ENCODE measurements around the gene CPZ. TPM values are rescaled to one million over a fixed set of nuclear protein-coding genes. Genes with fewer than 3 reads are reported as not detected.
"Not testable (repeated sequence)": the region's sequence is repeated elsewhere in the genome, so short reads cannot be mapped to it uniquely, and the experiment has no call there.

Gene CPZ
- total RNA-seq, 6 experiments from 2014 or later, result 0.24 to 0.80 (median 0.74) TPM; not detected in 1

DNA sequence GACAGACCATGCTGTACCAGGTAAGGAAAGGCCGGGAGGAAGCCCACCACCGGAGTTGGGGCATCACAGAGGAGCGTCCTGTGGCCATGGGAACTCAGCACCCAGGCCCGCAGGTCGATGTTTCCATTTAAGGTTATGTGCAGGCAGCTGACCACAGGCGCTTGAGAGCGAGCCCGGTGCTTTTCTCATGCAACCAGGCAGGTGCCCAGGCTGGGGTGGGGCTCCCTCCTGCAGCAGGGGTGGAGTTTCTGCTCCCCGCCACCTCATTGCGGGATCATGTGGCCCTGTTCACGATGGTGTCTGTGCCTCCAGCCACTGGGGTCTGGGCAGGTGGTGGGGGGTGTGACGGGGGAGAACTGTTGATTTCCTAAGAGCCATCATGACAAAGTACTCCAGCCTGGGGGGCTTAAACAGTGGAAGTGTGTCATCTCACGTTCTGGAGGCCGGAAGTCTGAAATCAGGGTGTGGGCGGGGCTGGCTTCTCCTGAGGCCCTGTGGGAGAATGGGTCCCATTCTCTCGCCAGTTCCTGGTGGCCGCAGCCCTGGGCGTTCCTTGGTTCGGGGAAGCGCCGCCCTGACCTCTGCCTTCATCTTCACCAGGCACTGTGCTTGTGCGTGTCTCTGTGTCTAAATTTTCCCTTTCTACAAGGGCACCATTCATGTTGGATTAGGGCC lies 60.9 kb downstream of the CPZ start:
- intact Hi-C loops (cut with DNase I), result no loop called here

DNA sequence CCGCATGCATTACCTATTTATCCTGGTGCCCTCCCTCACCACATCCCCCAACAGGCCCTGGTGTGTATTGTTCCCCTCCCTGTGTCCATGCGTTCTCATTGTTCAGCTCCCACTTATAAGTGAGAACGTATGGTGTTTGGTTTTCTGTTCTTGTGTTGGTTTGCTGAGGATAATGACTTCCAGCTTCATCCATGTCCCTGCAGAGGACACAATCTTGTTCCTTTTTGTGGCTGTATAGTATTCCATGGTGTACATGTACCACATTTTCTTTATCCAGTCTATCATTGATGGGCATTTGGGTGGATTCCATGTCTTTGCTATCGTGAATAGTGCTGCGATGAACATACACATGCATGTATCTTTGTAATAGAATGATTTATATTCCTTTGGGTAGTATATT lies 61.6 kb downstream of the CPZ start:
- H3K27ac ChIP-seq; H3K4me3 ChIP-seq; H3K4me1 ChIP-seq; H3K36me3 ChIP-seq; H3K9me3 ChIP-seq; intact Hi-C loops (cut with DNase I); DNase-seq; H3K27me3 ChIP-seq; ATAC-seq: not testable (repeated sequence)
- WGBS (ENCODE audit: insufficient coverage, low coverage, low lambda C conversion rate, missing lambda C conversion rate), result 71% methylated on average over 5 of the region's 5 CpGs

More for the DNA sequence above, 60.9 kb downstream of the CPZ start:
- ATAC-seq, result no peak
- H3K4me1 ChIP-seq, result no peaks in the 10 kb centered on the region
- no peak overlapping the region for H3K27ac ChIP-seq
- WGBS (ENCODE audit: insufficient coverage, low coverage, low lambda C conversion rate, missing lambda C conversion rate), result 69% methylated on average over 21 of the region's 22 CpGs
- no peaks in the 10 kb centered on the region for H3K36me3 ChIP-seq
- TF ChIP-seq POLR2A (IDR thresholded peaks at IDR 0.05), result no peak
- TF ChIP-seq, protein P1, sequence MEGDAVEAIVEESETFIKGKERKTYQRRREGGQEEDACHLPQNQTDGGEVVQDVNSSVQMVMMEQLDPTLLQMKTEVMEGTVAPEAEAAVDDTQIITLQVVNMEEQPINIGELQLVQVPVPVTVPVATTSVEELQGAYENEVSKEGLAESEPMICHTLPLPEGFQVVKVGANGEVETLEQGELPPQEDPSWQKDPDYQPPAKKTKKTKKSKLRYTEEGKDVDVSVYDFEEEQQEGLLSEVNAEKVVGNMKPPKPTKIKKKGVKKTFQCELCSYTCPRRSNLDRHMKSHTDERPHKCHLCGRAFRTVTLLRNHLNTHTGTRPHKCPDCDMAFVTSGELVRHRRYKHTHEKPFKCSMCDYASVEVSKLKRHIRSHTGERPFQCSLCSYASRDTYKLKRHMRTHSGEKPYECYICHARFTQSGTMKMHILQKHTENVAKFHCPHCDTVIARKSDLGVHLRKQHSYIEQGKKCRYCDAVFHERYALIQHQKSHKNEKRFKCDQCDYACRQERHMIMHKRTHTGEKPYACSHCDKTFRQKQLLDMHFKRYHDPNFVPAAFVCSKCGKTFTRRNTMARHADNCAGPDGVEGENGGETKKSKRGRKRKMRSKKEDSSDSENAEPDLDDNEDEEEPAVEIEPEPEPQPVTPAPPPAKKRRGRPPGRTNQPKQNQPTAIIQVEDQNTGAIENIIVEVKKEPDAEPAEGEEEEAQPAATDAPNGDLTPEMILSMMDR (IDR thresholded peaks at IDR 0.05), result no peak
- DNase-seq, result peak in 1 of 3 donors; percentile 37
- no peak overlapping the region for H3K4me3 ChIP-seq
- no peaks in the 10 kb centered on the region for H3K27me3 ChIP-seq
- no peaks in the 10 kb centered on the region for H3K9me3 ChIP-seq

DNA sequence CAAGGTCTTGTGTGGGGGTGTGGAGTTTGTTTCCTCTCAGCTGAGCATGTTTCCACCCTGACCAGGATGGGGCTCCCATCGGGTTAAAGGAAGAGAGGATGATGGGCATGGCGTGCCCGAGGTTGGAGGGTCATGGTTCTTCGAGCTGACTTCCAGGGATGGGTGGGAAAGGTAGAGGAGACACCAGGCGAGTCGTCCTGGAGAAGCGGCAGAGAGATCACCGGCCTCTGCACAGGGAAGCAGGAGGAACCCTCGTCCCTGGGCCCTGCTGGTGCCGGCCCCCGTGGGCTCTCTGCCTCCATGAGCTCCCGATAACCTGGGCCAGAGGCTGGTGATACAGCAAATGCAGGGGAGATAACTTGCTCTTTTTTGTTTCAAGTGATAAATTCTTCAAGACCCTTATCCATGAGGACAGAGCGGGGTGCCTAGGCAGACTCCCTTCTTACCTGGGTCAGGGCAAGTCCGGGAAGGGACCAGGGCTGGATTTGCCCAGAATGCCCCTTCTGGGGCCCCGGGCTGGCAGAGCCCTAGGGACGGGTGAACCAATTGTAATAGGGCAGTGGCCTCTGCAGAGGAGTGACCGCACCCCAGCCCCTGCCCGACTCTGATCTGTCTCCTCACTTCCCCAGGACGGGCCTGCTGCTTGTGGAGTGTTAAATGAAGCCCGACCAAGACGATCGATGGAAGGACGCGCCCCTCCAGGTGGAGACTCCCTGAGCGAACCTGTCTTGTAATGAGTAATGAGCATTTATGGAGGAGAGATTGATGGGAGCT lies 63.0 kb downstream of the CPZ start:
- no peak for TF ChIP-seq POLR2A (IDR thresholded peaks at IDR 0.05)
- TF ChIP-seq, protein P1 (IDR thresholded peaks at IDR 0.05), result no peak
- Histone ChIP-seq H3K4me3 (no peak overlapping the region), H3K4me1 (no peaks in the 10 kb centered on the region), H3K27ac (no peak overlapping the region), H3K9me3 (no peaks in the 10 kb centered on the region), H3K27me3 (no peaks in the 10 kb centered on the region), H3K36me3 (no peaks in the 10 kb centered on the region)
- no peak for ATAC-seq
- 68% methylated on average over 8 of the region's 25 CpGs for WGBS (ENCODE audit: insufficient coverage, low coverage, low lambda C conversion rate, missing lambda C conversion rate)
- DNase-seq, result peak in 1 of 3 donors; percentile 22
- intact Hi-C loops (cut with DNase I), result no loop called here

DNA sequence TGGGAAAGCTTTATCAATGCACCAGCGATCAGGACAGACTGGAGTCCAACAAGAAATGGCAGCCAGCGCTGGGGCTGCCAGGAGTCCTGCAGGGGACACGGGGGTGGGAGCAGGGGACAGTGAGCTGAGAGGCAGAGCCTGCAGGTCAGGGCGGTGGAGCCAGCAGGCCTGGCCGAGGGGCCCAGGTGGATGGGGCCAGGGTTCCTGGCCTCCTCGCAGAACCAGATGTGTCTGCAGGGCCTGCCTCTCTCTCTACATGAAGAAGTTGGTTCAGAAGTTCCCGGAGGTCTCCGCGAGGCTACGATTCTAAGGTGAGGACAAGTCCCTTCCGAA lies 63.6 kb downstream of the CPZ start:
- no peaks in the 10 kb centered on the region for H3K4me1 ChIP-seq
- H3K27me3 ChIP-seq, result no peaks in the 10 kb centered on the region
- ATAC-seq (no peak), DNase-seq (peak in 1 of 3 donors; percentile 33)
- 93% methylated on average over 5 of the region's 11 CpGs for WGBS (ENCODE audit: insufficient coverage, low coverage, low lambda C conversion rate, missing lambda C conversion rate)
- no peak overlapping the region for H3K27ac ChIP-seq
- no peaks in the 10 kb centered on the region for H3K9me3 ChIP-seq
- no peak for TF ChIP-seq POLR2A (IDR thresholded peaks at IDR 0.05)
- TF ChIP-seq, protein P1 (IDR thresholded peaks at IDR 0.05), result no peak
- no peak overlapping the region for H3K4me3 ChIP-seq
- no peaks in the 10 kb centered on the region for H3K36me3 ChIP-seq
- intact Hi-C loops (cut with DNase I), result no loop called here

DNA sequence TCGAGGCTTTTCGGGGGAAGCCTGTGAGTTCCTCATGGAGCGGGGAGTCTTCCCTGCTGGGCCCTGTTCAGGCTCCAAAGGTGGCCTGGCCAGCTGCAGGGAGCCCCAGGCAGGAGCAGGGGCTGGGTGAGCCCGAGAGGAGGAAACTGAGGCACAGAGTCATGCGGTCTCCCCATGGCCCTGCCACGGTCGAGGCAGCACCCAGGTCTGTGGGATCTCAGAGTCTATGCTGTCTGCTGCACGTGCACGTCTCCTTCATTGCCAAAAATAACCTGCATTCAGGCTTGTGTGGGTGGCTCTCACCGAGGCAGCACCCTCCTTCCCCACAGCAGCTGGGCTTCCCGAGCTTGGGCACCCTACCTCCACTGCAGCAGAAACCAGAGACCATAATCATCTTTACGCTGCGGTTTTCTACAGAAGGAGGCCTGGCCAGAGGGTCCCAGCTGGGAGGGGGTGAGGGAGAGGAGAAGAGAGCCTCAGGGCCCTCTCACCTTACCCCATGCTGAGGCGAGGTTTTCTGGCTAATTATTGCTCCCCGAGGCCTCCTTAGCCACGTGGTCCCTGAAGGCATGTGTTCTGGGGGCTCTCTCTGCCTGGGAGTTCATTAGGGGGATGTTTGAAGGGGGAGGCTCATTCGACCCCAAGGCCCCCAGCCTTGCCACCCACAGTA lies 64.3 kb downstream of the CPZ start:
- DNase-seq (peak in 1 of 3 donors; percentile 31), ATAC-seq (no peak)
- H3K9me3 ChIP-seq, result no peaks in the 10 kb centered on the region
- no peak overlapping the region for H3K4me3 ChIP-seq
- intact Hi-C loops (cut with DNase I), result no loop called here
- H3K36me3 ChIP-seq, result no peaks in the 10 kb centered on the region
- WGBS (ENCODE audit: insufficient coverage, low coverage, low lambda C conversion rate, missing lambda C conversion rate), result 44% methylated on average over 3 of the region's 17 CpGs
- H3K27ac ChIP-seq, result no peak overlapping the region
- no peak for TF ChIP-seq POLR2A (IDR thresholded peaks at IDR 0.05)
- TF ChIP-seq, protein P1 (IDR thresholded peaks at IDR 0.05), result no peak
- H3K27me3 ChIP-seq, result no peaks in the 10 kb centered on the region
- no peaks in the 10 kb centered on the region for H3K4me1 ChIP-seq
